ENCODE data around the gene CAPN11. TPM values are rescaled to one million over a fixed set of nuclear protein-coding genes. Genes with fewer than 3 reads are reported as not detected.
"Not testable (repeated sequence)": the region's sequence is repeated elsewhere in the genome, so short reads cannot be mapped to it uniquely, and the experiment has no call there.

The CAPN11 gene
- total RNA-seq, 1 experiment from 2014 or later = not detected

DNA sequence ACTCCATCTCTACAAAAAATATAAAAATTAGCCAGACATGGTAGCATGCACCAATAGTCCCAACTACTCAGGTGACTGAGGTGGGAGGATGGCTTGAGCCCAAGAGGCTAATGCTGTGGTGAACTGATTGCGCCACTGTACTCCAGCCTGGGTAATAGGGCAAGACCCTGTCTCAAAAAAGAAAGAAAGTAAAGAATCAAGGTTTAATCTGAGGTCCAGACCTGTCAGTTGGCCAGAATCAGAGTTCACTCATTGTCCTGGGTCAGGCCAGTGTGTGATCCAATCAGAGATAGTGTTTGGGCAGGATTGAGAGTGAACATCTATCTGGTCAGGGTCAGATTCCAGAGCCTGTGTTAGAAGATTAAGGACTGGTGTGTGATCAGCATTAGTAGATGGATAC, 15.8 kb upstream of the CAPN11 start:
- H3K27me3 ChIP-seq (ENCODE audit: insufficient read depth, low read length) = no peaks in the 10 kb centered on the region
- peaks cover 14 to 27% of the 10 kb centered on the region in 2 experiments; a peak in 3 of 4 replicates for H3K36me3 ChIP-seq (ENCODE audit: control insufficient read depth in 1 of 2, insufficient read depth in 2 of 2, low read length in 2 of 2)
- H3K9me3 ChIP-seq (ENCODE audit: control insufficient read depth in 1 of 2, insufficient read depth in 1 of 2, low read depth in 1 of 2, low read length in 2 of 2) = no peaks in the 10 kb centered on the region
- no peak overlapping the region for H3K9ac ChIP-seq (ENCODE audit: low read length)
- H3K27ac ChIP-seq (ENCODE audit: low read depth, low read length) = no peak overlapping the region
- H3K9me2 ChIP-seq (ENCODE audit: insufficient read depth) = no peaks in the 10 kb centered on the region
- ATAC-seq (no peak), DNase-seq (ENCODE audit: low read depth, low spot score) (no peak)
- no peak overlapping the region for H2AFZ ChIP-seq (ENCODE audit: low read depth, low read length, poor library complexity, severe bottlenecking)
- no peaks in the 10 kb centered on the region for H3K79me2 ChIP-seq (ENCODE audit: insufficient read depth, low read length)
- H4K20me1 ChIP-seq (ENCODE audit: insufficient read depth) = no peaks in the 10 kb centered on the region
- no peak overlapping the region for H3K4me3 ChIP-seq (replicated peaks in 1 of 2; ENCODE audit: low read depth in 1 of 2, low read length in 2 of 2)
- no peak for TF ChIP-seq EZH2phosphoT487 (IDR thresholded peaks at IDR 0.05; ENCODE audit: borderline replicate concordance)
- TF ChIP-seq TCF7L2 (IDR thresholded peaks at IDR 0.05; ENCODE audit: borderline replicate concordance, extremely low read depth, insufficient read depth, insufficient read length) = no peak
- no peak for TF ChIP-seq CBX3 (IDR thresholded peaks at IDR 0.05; ENCODE audit: low read depth)
- intact Hi-C loops (cut with micrococcal nuclease) = no loop called here
- CTCF ChIA-PET = no interaction called here
- H3K4me1 ChIP-seq (ENCODE audit: control insufficient read depth in 1 of 2, insufficient read depth in 2 of 2, low read length in 2 of 2) = no peaks in the 10 kb centered on the region
- RAD21 ChIA-PET (ENCODE audit: low non-redundant PET in 1 of 2, low total read pairs in 2 of 2, uncharacterized antibody in 2 of 2, unreplicated experiment in 2 of 2) = no interaction called here
- no TSS peak for BruUV-seq (replicated peaks)
- no peak overlapping the region for H3K4me2 ChIP-seq (ENCODE audit: low read length)
- POLR2A ChIA-PET = no interaction called here

DNA sequence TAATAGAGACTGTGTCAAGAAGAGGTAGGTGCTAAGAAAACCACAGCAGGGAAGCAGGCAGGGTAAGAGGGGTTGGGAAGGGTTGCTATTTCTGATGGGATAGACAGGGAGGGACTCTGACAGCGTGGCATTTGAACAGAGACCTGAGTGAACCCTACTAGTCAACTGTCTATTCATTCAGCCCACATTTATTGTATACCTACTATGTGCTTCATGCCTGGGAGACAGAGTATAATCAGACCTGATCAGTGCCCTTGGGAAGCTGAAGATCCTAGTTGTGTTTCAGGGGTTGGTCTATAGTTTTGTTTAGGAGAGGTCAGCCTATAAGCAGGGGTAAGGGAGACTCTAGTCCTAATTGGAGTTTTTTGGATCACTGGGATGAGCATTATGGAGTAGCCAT, 14.9 kb upstream of the CAPN11 start:
- no TSS peak for BruUV-seq (replicated peaks)
- ATAC-seq (no peak), DNase-seq (ENCODE audit: low read depth, low spot score) (no peak)
- Histone ChIP-seq H3K4me3 (replicated peaks in 1 of 2; ENCODE audit: low read depth in 1 of 2, low read length in 2 of 2) (no peak overlapping the region), H4K20me1 (ENCODE audit: insufficient read depth) (no peaks in the 10 kb centered on the region), H3K4me2 (ENCODE audit: low read length) (no peak overlapping the region), H3K27me3 (ENCODE audit: insufficient read depth, low read length) (no peaks in the 10 kb centered on the region), H3K27ac (ENCODE audit: low read depth, low read length) (no peak overlapping the region), H3K79me2 (ENCODE audit: insufficient read depth, low read length) (no peaks in the 10 kb centered on the region), H3K4me1 (ENCODE audit: control insufficient read depth in 1 of 2, insufficient read depth in 2 of 2, low read length in 2 of 2) (no peaks in the 10 kb centered on the region), H2AFZ (ENCODE audit: low read depth, low read length, poor library complexity, severe bottlenecking) (no peak overlapping the region), H3K9ac (ENCODE audit: low read length) (no peak overlapping the region), H3K9me2 (ENCODE audit: insufficient read depth) (no peaks in the 10 kb centered on the region), H3K9me3 (ENCODE audit: control insufficient read depth in 1 of 2, insufficient read depth in 1 of 2, low read depth in 1 of 2, low read length in 2 of 2) (no peaks in the 10 kb centered on the region), H3K36me3 (ENCODE audit: control insufficient read depth in 1 of 2, insufficient read depth in 2 of 2, low read length in 2 of 2) (peaks cover 14 to 26% of the 10 kb centered on the region in 2 experiments; a peak in 3 of 4 replicates)
- RAD21 ChIA-PET (ENCODE audit: low non-redundant PET in 1 of 2, low total read pairs in 2 of 2, uncharacterized antibody in 2 of 2, unreplicated experiment in 2 of 2) = no interaction called here
- CTCF ChIA-PET = interaction anchor here (1.1 kb wide), 1 partner anchor 29 kb away, joined by 3 read pairs; no protein-coding TSS in a partner anchor
- intact Hi-C loops (cut with micrococcal nuclease) = no loop called here
- POLR2A ChIA-PET = interaction anchor here (1.2 kb wide), 1 partner anchor 16 kb away, joined by 5 read pairs; the partner anchor contains the start of genes MRPL14 and TMEM63B
- no peak for TF ChIP-seq SP1 (IDR thresholded peaks at IDR 0.05; ENCODE audit: low read depth)
- TF ChIP-seq, protein P1, sequence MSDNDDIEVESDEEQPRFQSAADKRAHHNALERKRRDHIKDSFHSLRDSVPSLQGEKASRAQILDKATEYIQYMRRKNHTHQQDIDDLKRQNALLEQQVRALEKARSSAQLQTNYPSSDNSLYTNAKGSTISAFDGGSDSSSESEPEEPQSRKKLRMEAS (IDR thresholded peaks at IDR 0.05) = no peak
- TF ChIP-seq, protein P2, sequence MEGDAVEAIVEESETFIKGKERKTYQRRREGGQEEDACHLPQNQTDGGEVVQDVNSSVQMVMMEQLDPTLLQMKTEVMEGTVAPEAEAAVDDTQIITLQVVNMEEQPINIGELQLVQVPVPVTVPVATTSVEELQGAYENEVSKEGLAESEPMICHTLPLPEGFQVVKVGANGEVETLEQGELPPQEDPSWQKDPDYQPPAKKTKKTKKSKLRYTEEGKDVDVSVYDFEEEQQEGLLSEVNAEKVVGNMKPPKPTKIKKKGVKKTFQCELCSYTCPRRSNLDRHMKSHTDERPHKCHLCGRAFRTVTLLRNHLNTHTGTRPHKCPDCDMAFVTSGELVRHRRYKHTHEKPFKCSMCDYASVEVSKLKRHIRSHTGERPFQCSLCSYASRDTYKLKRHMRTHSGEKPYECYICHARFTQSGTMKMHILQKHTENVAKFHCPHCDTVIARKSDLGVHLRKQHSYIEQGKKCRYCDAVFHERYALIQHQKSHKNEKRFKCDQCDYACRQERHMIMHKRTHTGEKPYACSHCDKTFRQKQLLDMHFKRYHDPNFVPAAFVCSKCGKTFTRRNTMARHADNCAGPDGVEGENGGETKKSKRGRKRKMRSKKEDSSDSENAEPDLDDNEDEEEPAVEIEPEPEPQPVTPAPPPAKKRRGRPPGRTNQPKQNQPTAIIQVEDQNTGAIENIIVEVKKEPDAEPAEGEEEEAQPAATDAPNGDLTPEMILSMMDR (IDR thresholded peaks at IDR 0.05 in 2 of 3, conservative IDR thresholded peaks at IDR 0.05 in 1 of 3; ENCODE audit: borderline replicate concordance in 1 of 3, insufficient read depth in 1 of 3, low read depth in 2 of 3, low read length in 2 of 3) = no peak

DNA sequence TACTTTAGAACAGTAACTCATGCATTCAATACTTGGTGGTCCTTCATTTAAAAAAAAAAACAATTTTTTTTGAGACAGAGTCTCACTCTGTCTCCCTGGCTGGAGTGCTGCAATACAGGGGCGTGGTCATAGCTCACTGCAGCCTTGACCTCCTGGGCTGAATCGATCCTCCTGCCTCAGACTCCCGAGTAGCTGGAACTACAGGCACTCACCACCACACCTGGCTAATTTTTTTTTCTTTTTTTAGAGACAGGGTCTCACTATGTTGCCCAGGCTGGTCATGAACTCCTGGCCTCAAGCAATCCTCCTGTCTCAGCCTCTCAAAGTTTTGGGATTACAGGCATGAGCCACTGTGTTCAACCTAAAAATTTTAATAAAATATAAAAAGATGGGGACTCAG, 14.1 kb upstream of the CAPN11 start:
- H3K9me2 ChIP-seq (ENCODE audit: insufficient read depth); intact Hi-C loops (cut with micrococcal nuclease); H3K9me3 ChIP-seq (ENCODE audit: control insufficient read depth in 1 of 2, insufficient read depth in 1 of 2, low read depth in 1 of 2, low read length in 2 of 2); H4K20me1 ChIP-seq (ENCODE audit: insufficient read depth); RAD21 ChIA-PET (ENCODE audit: low non-redundant PET in 1 of 2, low total read pairs in 2 of 2, uncharacterized antibody in 2 of 2, unreplicated experiment in 2 of 2); H3K9ac ChIP-seq (ENCODE audit: low read length); H3K27ac ChIP-seq (ENCODE audit: low read depth, low read length); H3K79me2 ChIP-seq (ENCODE audit: insufficient read depth, low read length); H3K27me3 ChIP-seq (ENCODE audit: insufficient read depth, low read length); ATAC-seq; H3K4me2 ChIP-seq (ENCODE audit: low read length); BruUV-seq (replicated peaks); H3K4me3 ChIP-seq (replicated peaks in 1 of 2; ENCODE audit: low read depth in 1 of 2, low read length in 2 of 2); H2AFZ ChIP-seq (ENCODE audit: low read depth, low read length, poor library complexity, severe bottlenecking); DNase-seq (ENCODE audit: low read depth, low spot score); H3K4me1 ChIP-seq (ENCODE audit: control insufficient read depth in 1 of 2, insufficient read depth in 2 of 2, low read length in 2 of 2): not testable (repeated sequence)
- CTCF ChIA-PET = interaction anchor here (1.1 kb wide), 1 partner anchor 28 kb away, joined by 3 read pairs; no protein-coding TSS in a partner anchor
- H3K36me3 ChIP-seq (ENCODE audit: control insufficient read depth in 1 of 2, insufficient read depth in 2 of 2, low read length in 2 of 2) = peaks cover 17 to 29% of the 10 kb centered on the region in 2 experiments; a peak in 3 of 4 replicates
- POLR2A ChIA-PET = interaction anchor here (1.2 kb wide), 1 partner anchor 17 kb away, joined by 5 read pairs; the partner anchor contains the start of genes MRPL14 and TMEM63B

Data from HCT116 (cell line).